Stimulated activated CD8-positive, alpha-beta memory T cell treated with anti-CD3 and anti-CD28 coated beads, Interleukin-4, amount 100 ng/mL, for 24 hours (primary cell): ENCODE results near the gene GTF2F2.

Source experiments
- DNase-seq: peaks from one replicate; pipeline ENCODE4 v3.0.0-alpha.2; 2020; ENCODE audit warnings: low read depth

Gene GTF2F2

GRCh38 chr13:45122941-45123340 is 2.6 kb downstream of the GTF2F2 start:
- DNase-seq, result no peak

GRCh38 chr13:45132369-45133064 is 12.2 kb downstream of the GTF2F2 start:
- DNase-seq, result no peak

- no peak for DNase-seq
Measured at GRCh38 chr13:45133396-45134118, 13.2 kb downstream of the GTF2F2 start.

- no peak for DNase-seq
Measured at GRCh38 chr13:45136741-45137504, 16.6 kb downstream of the GTF2F2 start.

- no peak for DNase-seq
Measured at GRCh38 chr13:45137526-45137925, 17.2 kb downstream of the GTF2F2 start.

- no peak for DNase-seq
Measured at GRCh38 chr13:45138282-45138681, 18.0 kb downstream of the GTF2F2 start.

GRCh38 chr13:45141369-45141768 is 21.1 kb downstream of the GTF2F2 start:
- no peak for DNase-seq

- DNase-seq, result no peak
Measured at GRCh38 chr13:45142440-45143345, 22.4 kb downstream of the GTF2F2 start.

- no peak for DNase-seq
Measured at GRCh38 chr13:45143346-45143751, 23.0 kb downstream of the GTF2F2 start.

- no peak for DNase-seq
Measured at GRCh38 chr13:45149964-45150363, 29.7 kb downstream of the GTF2F2 start.

- no peak for DNase-seq
Measured at GRCh38 chr13:45156565-45157361, 36.5 kb downstream of the GTF2F2 start.

- DNase-seq, result no peak
Measured at GRCh38 chr13:45162194-45162593, 41.9 kb downstream of the GTF2F2 start.

- DNase-seq, result no peak
Measured at GRCh38 chr13:45162821-45163220, 42.5 kb downstream of the GTF2F2 start.

- DNase-seq, result no peak
Measured at GRCh38 chr13:45166858-45167257, 46.5 kb downstream of the GTF2F2 start.

- DNase-seq, result no peak
Measured at GRCh38 chr13:45167611-45168554, 47.6 kb downstream of the GTF2F2 start.

- no peak for DNase-seq
Measured at GRCh38 chr13:45168555-45168930, 48.2 kb downstream of the GTF2F2 start.

GRCh38 chr13:45174478-45174877 is 54.2 kb downstream of the GTF2F2 start:
- DNase-seq, result no peak

- no peak for DNase-seq
Measured at GRCh38 chr13:45178349-45179162, 58.2 kb downstream of the GTF2F2 start.

- DNase-seq, result no peak
Measured at GRCh38 chr13:45179428-45179827, 59.1 kb downstream of the GTF2F2 start.
